Suprapubic skin (tissue), 4 donors: ENCODE data around the gene KCNG2.

Source experiments
- EP300 ChIP-seq: sonication (generic); formaldehyde crosslinking; IDR thresholded peaks from one replicate; pipeline ENCODE4 v1.6.1; 2017; ENCODE audit warnings: antibody characterized with exemption
- POLR2A ChIP-seq, 2 donors: fragments of 450-650 bp; IDR thresholded peaks; one replicate each; pipeline ENCODE4 v1.6.1; 2017; ENCODE audit warnings: antibody characterized with exemption in 2 of 2, mild to moderate bottlenecking in 2 of 2, moderate library complexity in 2 of 2
- POLR2AphosphoS5 ChIP-seq, 3 donors: sonication (generic); formaldehyde crosslinking; IDR thresholded peaks; one replicate each; pipeline ENCODE4 v1.6.1; 2017; ENCODE audit warnings: antibody characterized with exemption in 3 of 3
- TF ChIP-seq, protein P1 (sequence below), 2 donors: fragments of 200-600 bp in 1 of 2; fragments of 450-650 bp in 1 of 2; sonication (generic) in 1 of 2; IDR thresholded peaks; one replicate each; pipeline ENCODE4 v1.5.1; 2016 to 2019; ENCODE audit warnings: antibody characterized with exemption in 2 of 2, mild to moderate bottlenecking in 1 of 2, moderate library complexity in 1 of 2

DNA sequence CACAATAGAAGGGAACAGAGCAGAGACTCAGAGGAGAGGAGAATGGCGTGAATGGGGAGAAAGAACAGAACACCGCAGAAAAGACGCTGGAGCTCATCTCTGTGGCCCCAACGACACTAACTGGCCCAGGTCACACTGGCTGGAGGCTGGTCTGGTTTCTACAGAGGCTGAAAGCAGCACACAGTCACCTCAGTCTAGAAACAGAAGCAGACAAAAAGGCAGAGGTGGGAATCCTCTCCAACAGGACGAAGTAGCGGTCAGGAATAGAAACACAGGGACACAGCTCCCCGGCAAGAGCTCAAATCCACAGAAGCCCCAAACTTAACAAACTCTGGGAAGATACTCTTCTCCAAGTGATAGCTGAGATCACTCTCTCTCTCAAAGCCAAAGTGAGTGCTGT is 144.5 kb downstream of the KCNG2 start:
- TF ChIP-seq EP300, result no peak
- TF ChIP-seq, protein P1, sequence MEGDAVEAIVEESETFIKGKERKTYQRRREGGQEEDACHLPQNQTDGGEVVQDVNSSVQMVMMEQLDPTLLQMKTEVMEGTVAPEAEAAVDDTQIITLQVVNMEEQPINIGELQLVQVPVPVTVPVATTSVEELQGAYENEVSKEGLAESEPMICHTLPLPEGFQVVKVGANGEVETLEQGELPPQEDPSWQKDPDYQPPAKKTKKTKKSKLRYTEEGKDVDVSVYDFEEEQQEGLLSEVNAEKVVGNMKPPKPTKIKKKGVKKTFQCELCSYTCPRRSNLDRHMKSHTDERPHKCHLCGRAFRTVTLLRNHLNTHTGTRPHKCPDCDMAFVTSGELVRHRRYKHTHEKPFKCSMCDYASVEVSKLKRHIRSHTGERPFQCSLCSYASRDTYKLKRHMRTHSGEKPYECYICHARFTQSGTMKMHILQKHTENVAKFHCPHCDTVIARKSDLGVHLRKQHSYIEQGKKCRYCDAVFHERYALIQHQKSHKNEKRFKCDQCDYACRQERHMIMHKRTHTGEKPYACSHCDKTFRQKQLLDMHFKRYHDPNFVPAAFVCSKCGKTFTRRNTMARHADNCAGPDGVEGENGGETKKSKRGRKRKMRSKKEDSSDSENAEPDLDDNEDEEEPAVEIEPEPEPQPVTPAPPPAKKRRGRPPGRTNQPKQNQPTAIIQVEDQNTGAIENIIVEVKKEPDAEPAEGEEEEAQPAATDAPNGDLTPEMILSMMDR (IDR thresholded peaks at IDR 0.05), result no peak
- no peak for TF ChIP-seq POLR2A (IDR thresholded peaks at IDR 0.05)
- no peak for TF ChIP-seq POLR2AphosphoS5 (IDR thresholded peaks at IDR 0.05)
